GM19452 (cell line): ENCODE data around the gene BDKRB1.
"Not testable (repeated sequence)": the region's sequence is repeated elsewhere in the genome, so short reads cannot be mapped to it uniquely, and the experiment has no call there.

Source experiments
- ATAC-seq: cut with Tn5 transposase; IDR thresholded peaks from one replicate; pipeline ENCODE4 v1.9.1; 2021; ENCODE audit not compliant: unreplicated experiment

The BDKRB1 gene

GRCh38 chr14:96233661-96234060 lies 22.3 kb upstream of the BDKRB1 start:
- ATAC-seq: no peak

DNA sequence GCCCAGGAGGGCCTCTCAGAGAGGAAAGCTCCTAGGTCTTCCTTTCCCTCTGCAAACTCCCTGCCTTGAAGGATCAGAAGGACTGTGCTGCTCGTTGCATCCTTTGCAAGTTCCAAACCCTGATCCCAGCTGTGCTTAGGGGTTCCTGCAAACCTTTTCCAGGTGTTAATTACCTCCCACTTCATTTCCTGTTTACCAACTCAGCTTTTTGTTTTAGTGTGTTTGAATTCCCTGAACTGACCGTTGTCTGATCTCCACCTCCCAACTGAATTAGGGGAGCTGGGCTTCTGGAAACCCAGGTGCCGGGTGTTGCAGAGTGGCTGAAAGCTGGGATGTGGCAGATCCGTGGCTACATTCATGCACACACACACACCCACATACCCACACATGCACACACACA lies 20.6 kb upstream of the BDKRB1 start:
- ATAC-seq: no peak

DNA sequence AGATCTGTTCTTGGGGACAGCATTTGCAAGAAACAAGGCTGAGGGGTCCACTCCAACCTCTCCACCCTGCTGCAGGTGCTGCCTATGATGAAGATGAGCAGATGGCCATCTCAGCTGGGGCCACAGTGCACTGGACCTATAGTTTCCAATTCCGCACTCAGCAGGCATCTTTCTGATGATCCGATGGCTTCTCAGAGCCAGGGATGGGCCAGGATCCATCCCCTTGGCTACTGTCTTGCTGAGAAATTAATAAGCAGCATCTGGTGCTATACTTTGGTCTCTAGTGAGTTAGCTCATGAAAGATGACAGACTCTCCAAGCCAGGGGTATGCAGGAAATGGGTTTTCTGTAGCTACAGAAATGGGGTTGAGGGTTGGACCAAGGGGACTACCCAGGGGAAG lies 18.4 kb upstream of the BDKRB1 start:
- no peak for ATAC-seq

- ATAC-seq: no peak
Observed at GRCh38 chr14:96238676-96239265, 17.2 kb upstream of the BDKRB1 start.

DNA sequence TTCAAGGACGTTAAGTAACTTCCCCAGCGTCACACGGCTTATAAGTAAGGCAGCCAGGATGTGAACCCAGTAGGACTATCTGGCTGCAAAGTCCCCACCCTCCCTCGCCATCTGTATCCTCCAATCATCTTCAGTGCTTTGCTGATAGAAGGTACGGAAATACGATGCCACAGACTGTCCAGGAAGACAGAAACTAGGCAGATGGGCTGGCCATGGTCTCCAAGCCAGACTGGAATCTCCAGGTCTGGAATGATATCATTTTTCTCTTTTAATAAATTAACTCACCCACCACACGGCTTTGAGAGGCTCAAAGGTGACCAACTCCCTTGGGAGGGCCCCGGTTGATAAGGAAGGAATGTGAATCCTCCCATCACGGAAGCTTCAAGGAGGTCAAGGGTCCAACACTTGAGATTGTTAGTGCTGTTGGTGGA lies 16.3 kb upstream of the BDKRB1 start:
- no peak for ATAC-seq

- ATAC-seq: no peak
Observed at GRCh38 chr14:96240641-96241040, 15.4 kb upstream of the BDKRB1 start.

GRCh38 chr14:96242126-96242525 lies 13.9 kb upstream of the BDKRB1 start:
- no peak for ATAC-seq

DNA sequence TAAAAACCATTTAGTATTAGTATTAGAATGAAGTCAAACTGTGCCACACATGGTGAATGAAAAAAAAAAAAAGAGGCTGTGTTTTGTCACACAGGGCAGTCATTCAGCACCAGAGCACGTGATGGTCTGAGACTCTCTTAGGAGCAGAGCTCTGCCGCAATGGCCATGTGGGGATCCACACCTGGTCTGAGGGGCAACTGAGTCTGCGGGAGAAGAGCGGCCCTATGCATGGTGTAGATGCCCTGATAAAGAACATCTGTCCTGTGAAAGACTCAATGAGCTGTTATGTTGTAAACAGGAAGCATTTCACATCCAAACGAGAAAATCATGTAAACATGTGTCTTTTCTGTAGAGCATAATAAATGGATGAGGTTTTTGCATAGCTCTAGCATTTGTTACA lies 12.2 kb upstream of the BDKRB1 start:
- ATAC-seq: no peak

- not testable (repeated sequence) for ATAC-seq
Observed at GRCh38 chr14:96245074-96245473, 10.9 kb upstream of the BDKRB1 start.

GRCh38 chr14:96245710-96246538 lies 10.1 kb upstream of the BDKRB1 start:
- ATAC-seq: no peak

GRCh38 chr14:96246539-96246847 lies 9.5 kb upstream of the BDKRB1 start:
- ATAC-seq: no peak

GRCh38 chr14:96247031-96247430 lies 9.0 kb upstream of the BDKRB1 start:
- no peak for ATAC-seq

GRCh38 chr14:96249029-96249428 lies 7.0 kb upstream of the BDKRB1 start:
- no peak for ATAC-seq

GRCh38 chr14:96250485-96250884 lies 5.5 kb upstream of the BDKRB1 start:
- no peak for ATAC-seq

GRCh38 chr14:96251656-96252155 lies 4.3 kb upstream of the BDKRB1 start:
- no peak for ATAC-seq

GRCh38 chr14:96252323-96252998 lies 3.5 kb upstream of the BDKRB1 start:
- no peak for ATAC-seq

GRCh38 chr14:96252999-96253539 lies 2.9 kb upstream of the BDKRB1 start:
- ATAC-seq: no peak

DNA sequence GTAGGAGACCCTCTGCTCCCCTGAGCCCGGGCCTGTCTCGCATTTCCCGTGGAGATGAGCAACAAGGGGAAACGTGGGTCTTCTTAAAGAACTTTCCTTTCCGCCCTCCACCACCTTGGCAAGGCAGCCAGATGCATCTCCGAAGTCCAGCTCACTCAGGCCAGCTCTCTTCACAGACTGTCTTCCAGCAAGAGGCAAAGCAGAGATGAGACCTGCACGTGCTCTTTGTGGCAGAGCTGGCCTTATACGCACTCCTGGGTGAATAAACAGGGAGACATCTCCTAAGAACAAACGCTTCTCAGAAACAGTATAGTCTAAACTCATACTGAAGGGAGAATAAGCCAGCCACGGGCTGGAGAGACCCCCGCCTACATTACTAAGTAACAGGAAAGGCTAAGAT lies 1.3 kb upstream of the BDKRB1 start:
- no peak for ATAC-seq

- ATAC-seq: no peak
Observed at GRCh38 chr14:96256407-96256806, 397 bp downstream of the BDKRB1 start.

- ATAC-seq: no peak
Observed at GRCh38 chr14:96257056-96257455, 1.0 kb downstream of the BDKRB1 start.

- no peak for ATAC-seq
Observed at GRCh38 chr14:96257900-96258299, 1.9 kb downstream of the BDKRB1 start.

GRCh38 chr14:96260341-96260821 lies 4.4 kb downstream of the BDKRB1 start:
- no peak for ATAC-seq
